ENCODE results near the gene ATP1B1. TPM values are rescaled to one million over a fixed set of nuclear protein-coding genes. Genes with fewer than 3 reads are reported as not detected.

Gene ATP1B1
- total and polyA plus RNA-seq, 9 of the 15 experiments (the other 6 are each of a cell fraction or from before 2014, with no cell fraction given): 0.76 to 3.0 (median 1.7) TPM

- 9% methylated on average over 2 of the region's 2 CpGs for WGBS (ENCODE audit: insufficient coverage, low coverage, missing lambda C conversion rate)
- no peaks in the 10 kb centered on the region for H4K20me1 ChIP-seq (replicated peaks; ENCODE audit: control insufficient read depth, insufficient read depth, low read length)
- intact Hi-C loops (cut with micrococcal nuclease) (no loop called here), in situ Hi-C loops (cut with MboI) (no loop called here)
- H3K9me1 ChIP-seq (ENCODE audit: control insufficient read depth, insufficient read depth, low read length): no peaks in the 10 kb centered on the region
- ATAC-seq (no peak), DNase-seq (ENCODE audit: extremely low read depth in 1 of 4, low spot score in 3 of 4) (no peak), FAIRE-seq (no peak)
- no peaks in the 10 kb centered on the region for H3K27me3 ChIP-seq (ENCODE audit: control insufficient read depth in 2 of 2, insufficient read depth in 2 of 2, low read length in 2 of 2)
- no peak for TF ChIP-seq FOXP1 (CRISPR knock-in tag; IDR thresholded peaks at IDR 0.05)
- TF ChIP-seq ARID1B (IDR thresholded peaks at IDR 0.05): no peak
- no peak for TF ChIP-seq CEBPG (CRISPR knock-in tag; IDR thresholded peaks at IDR 0.05)
- TF ChIP-seq CEBPG (tag; conservative IDR thresholded peaks at IDR 0.05 in 1 of 2, IDR thresholded peaks at IDR 0.05 in 1 of 2): no peak
- no peak for TF ChIP-seq ZNF507 (tag; conservative IDR thresholded peaks at IDR 0.05)
- TF ChIP-seq USF1 (CRISPR knock-in tag; IDR thresholded peaks at IDR 0.05): no peak
- TF ChIP-seq ZNF57 (CRISPR knock-in tag; IDR thresholded peaks at IDR 0.05): no peak
- peak; percentile 57 for TF ChIP-seq RFX1 (IDR thresholded peaks at IDR 0.05)
- H3K36me3 ChIP-seq (ENCODE audit: control insufficient read depth, insufficient read depth, low read length): no peaks in the 10 kb centered on the region
- H3K27ac ChIP-seq (ENCODE audit: extremely low read depth, low read depth, low read length): no peak overlapping the region
- H3K4me3 ChIP-seq: no peak overlapping the region
- no TSS peak for BruUV-seq (replicated peaks)
- no peaks in the 10 kb centered on the region; a peak in 1 of 5 replicates for H3K4me1 ChIP-seq (replicated peaks in 1 of 2; ENCODE audit: control insufficient read depth in 2 of 2, insufficient read depth in 2 of 2, low read length in 2 of 2)
- no peak overlapping the region for H3K4me2 ChIP-seq (ENCODE audit: insufficient read depth, low read length)
- CTCF ChIA-PET (ENCODE audit: low intra/inter-chr PET ratio): no interaction called here
- POLR2A ChIA-PET: interaction anchor here (1.1 kb wide), 2 partner anchors 9 to 18 kb away, joined by 3 to 5 read pairs; partner anchors contain the start of gene ATP1B1
- H2AFZ ChIP-seq (ENCODE audit: low read depth, low read length): no peak overlapping the region
- no peaks in the 10 kb centered on the region for H3K9me3 ChIP-seq (replicated peaks; ENCODE audit: control insufficient read depth, insufficient read depth, low read depth, low read length)
- H3K79me2 ChIP-seq (ENCODE audit: control insufficient read depth, insufficient read depth, low read length): no peaks in the 10 kb centered on the region
- no peak overlapping the region for H3K9ac ChIP-seq (ENCODE audit: insufficient read depth in 1 of 2, low read depth in 2 of 2, low read length in 2 of 2)
Measured at GRCh38 chr1:169124459-169124858, 18.0 kb downstream of the ATP1B1 start.
